Body of pancreas (tissue), 4 donors: ENCODE data around the gene ULK3. TPM values are rescaled to one million over a fixed set of nuclear protein-coding genes. Genes with fewer than 3 reads are reported as not detected.

Experiments used
- ATAC-seq: fragments of 150-250 bp; one replicate; pipeline ENCODE4 v1.9.1; 2016
- DNase-seq, 4 donors: peaks; one replicate each; pipeline ENCODE4 v3.0.0-alpha.2; 2019
- H3K27ac ChIP-seq, 4 donors: fragments of 200-600 bp; sonication (generic); 1 replicate in 3 of 4; 2 replicates in 1 of 4; pipeline versions ENCODE4 v1.5.1 to v1.6.1; 2016 to 2019; ENCODE audit warnings: mild to moderate bottlenecking in 1 of 4, mixed read lengths in 1 of 4, moderate library complexity in 1 of 4
- H3K27me3 ChIP-seq, 2 donors: fragments of 200-600 bp; sonication (generic); one replicate each; pipeline ENCODE4 v1.6.0; 2016; ENCODE audit warnings: mild to moderate bottlenecking in 1 of 2
- H3K36me3 ChIP-seq, 2 donors: fragments of 200-600 bp; sonication (generic); replicated peaks in 1 of 2; 2 replicates each; pipeline ENCODE4 v1.5.1; 2016; ENCODE audit warnings: low read depth in 2 of 2; ENCODE audit not compliant: insufficient read depth in 1 of 2
- H3K4me1 ChIP-seq: fragments of 200-600 bp; sonication (generic); one replicate; pipeline ENCODE4 v1.6.0; 2016
- H3K4me3 ChIP-seq, 2 donors: fragments of 200-600 bp; sonication (generic); 1 replicate in 1 of 2; 2 replicates in 1 of 2; pipeline ENCODE4 v1.5.1; 2016 to 2019
- H3K9me3 ChIP-seq, 3 donors: fragments of 200-600 bp; sonication (generic); 1 replicate in 2 of 3; 2 replicates in 1 of 3; pipeline ENCODE4 v1.5.1; 2016
- POLR2A ChIP-seq, 3 donors: fragments of 450-650 bp; IDR thresholded peaks; one replicate each; pipeline ENCODE4 v1.6.1; 2016; ENCODE audit warnings: antibody characterized with exemption in 3 of 3, mild to moderate bottlenecking in 2 of 3
- WGBS, 2 donors: methylation state at CpG; one replicate each; pipeline ENCODE4 v1.1.5; 2017; 5-methylcytosine and 5-hydroxymethylcytosine counted together
- intact Hi-C: fragments of 100-400 bp; cut with DNase I; formaldehyde crosslinking; loops from one replicate; pipeline ENCODE4 v1.15.1; 2023
- total RNA-seq, 2 donors: library from RNA; depleted of rRNA; stranded (reverse); fragments of >200 nt; gene quantifications; one replicate each; pipeline ENCODE4 v1.1.0, GENCODE V29; 2016
- TF ChIP-seq, protein P1 (sequence below), 7 experiments: fragments of 450-650 bp in 4 of 7; fragments of 200-600 bp in 3 of 7; sonication (generic) in 3 of 7; IDR thresholded peaks; one replicate each; pipeline ENCODE4 v1.5.1; 2016 to 2019; ENCODE audit warnings: antibody characterized with exemption in 7 of 7

ULK3 gene
- total RNA-seq, 2 donors from 2014 or later: 74.2 to 76.3 TPM

DNA sequence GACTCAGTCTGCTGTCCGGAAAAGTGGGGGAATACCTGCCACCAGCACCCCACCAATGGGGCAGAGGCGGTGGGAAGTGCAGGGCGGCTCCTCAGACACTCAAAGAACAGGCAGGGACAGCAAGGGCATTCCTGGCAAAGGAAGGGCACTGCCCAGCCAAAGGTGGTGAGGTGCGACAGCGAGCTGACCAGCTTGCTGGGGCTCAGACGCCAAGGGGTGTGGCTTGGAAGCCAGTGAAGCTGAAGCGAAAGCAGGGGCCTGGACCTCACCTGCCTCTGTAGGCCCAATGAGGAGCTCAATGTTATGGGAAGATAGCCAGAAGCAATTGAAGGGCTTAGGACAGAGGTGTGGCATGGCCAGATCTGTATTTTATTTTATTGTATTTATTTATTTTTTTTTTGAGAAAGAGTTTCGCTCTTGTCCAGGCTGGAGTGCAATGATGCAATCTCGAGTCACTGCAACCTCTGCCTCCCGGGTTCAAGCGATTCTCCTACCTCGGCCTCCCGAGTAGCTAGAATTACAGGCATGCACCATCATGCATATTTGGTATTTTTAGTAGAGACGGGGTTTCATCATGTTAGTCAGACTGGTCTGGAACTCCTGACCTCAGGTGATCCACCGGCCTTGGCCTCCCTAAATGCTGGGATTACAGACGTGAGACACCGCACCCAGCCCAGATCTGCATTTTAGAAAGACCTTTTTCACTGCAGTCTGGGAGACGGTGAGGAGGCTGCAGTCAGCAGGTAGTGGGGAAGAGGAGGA, 34.7 kb downstream of the ULK3 start:
- 67 to 74% methylated on average over 18 of the region's 18 CpGs for WGBS, 2 donors
- no peak overlapping the region for H3K27ac ChIP-seq
- H3K36me3 ChIP-seq: no peaks in the 10 kb centered on the region
- H3K4me1 ChIP-seq: no peaks in the 10 kb centered on the region
- ATAC-seq (no peak), DNase-seq (no peak)
- no peaks in the 10 kb centered on the region for H3K27me3 ChIP-seq
- intact Hi-C loops: no loop called here
- no peak overlapping the region for H3K4me3 ChIP-seq
- TF ChIP-seq POLR2A (IDR thresholded peaks at IDR 0.05): no peak
- TF ChIP-seq, protein P1, sequence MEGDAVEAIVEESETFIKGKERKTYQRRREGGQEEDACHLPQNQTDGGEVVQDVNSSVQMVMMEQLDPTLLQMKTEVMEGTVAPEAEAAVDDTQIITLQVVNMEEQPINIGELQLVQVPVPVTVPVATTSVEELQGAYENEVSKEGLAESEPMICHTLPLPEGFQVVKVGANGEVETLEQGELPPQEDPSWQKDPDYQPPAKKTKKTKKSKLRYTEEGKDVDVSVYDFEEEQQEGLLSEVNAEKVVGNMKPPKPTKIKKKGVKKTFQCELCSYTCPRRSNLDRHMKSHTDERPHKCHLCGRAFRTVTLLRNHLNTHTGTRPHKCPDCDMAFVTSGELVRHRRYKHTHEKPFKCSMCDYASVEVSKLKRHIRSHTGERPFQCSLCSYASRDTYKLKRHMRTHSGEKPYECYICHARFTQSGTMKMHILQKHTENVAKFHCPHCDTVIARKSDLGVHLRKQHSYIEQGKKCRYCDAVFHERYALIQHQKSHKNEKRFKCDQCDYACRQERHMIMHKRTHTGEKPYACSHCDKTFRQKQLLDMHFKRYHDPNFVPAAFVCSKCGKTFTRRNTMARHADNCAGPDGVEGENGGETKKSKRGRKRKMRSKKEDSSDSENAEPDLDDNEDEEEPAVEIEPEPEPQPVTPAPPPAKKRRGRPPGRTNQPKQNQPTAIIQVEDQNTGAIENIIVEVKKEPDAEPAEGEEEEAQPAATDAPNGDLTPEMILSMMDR (IDR thresholded peaks at IDR 0.05): no peak
- H3K9me3 ChIP-seq: no peaks in the 10 kb centered on the region

DNA sequence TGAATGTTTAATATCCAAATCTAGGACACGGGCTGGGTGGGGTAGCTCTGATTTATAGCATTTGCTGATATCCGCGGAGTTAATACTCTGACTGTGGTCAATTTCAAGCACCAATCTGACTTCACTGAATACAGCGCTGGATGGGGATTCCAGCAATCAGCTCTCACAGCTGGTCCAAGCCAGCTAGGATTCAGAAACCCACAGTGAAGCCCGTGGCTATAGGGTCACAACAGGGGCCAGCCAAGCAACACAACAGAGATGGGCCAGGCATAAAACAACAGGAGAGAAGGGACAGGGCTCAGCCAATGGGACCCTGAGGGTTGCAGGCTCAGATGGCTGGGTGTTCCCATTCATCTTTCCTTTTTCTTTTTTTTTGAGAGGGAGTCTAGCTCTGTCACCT, 35.7 kb downstream of the ULK3 start:
- H3K9me3 ChIP-seq: no peaks in the 10 kb centered on the region
- intact Hi-C loops: no loop called here
- DNase-seq (no peak), ATAC-seq (no peak)
- H3K4me3 ChIP-seq: no peak overlapping the region
- 55 to 69% methylated on average over 5 of the region's 5 CpGs for WGBS, 2 donors
- H3K36me3 ChIP-seq: no peaks in the 10 kb centered on the region
- no peaks in the 10 kb centered on the region for H3K4me1 ChIP-seq
- TF ChIP-seq, protein P1 (IDR thresholded peaks at IDR 0.05): no peak
- no peaks in the 10 kb centered on the region for H3K27me3 ChIP-seq
- no peak overlapping the region for H3K27ac ChIP-seq

DNA sequence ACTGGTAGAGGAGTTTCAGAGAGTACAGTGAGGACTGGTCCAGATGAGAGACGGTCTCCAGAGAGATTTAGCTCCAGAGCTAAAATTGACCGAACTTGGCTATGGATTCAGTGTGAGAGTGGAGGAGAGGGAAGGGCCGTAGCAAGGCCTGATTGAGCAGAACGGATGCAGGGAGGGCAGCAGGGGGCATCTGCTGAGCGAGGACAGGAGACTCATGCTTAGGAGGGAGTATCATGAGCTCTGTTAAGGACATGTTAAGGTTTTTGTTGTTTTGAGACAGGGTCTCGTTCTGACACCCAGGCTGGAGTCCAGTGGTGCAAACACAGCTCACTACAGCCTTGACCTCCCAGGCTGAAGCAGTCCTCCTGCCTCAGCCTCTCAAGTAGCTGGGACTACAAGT, 38.0 kb downstream of the ULK3 start:
- intact Hi-C loops: no loop called here
- peaks cover 4% of the 10 kb centered on the region for H3K4me1 ChIP-seq
- no peak overlapping the region for H3K27ac ChIP-seq
- DNase-seq (no peak), ATAC-seq (no peak)
- peaks cover 0 to 5% of the 10 kb centered on the region in 2 donors for H3K36me3 ChIP-seq
- 84 to 87% methylated on average over 6 of the region's 6 CpGs for WGBS, 2 donors
- H3K27me3 ChIP-seq: no peaks in the 10 kb centered on the region
- no peaks in the 10 kb centered on the region for H3K9me3 ChIP-seq
- TF ChIP-seq, protein P1 (IDR thresholded peaks at IDR 0.05): no peak
- no peak for TF ChIP-seq POLR2A (IDR thresholded peaks at IDR 0.05)
- no peak overlapping the region for H3K4me3 ChIP-seq

DNA sequence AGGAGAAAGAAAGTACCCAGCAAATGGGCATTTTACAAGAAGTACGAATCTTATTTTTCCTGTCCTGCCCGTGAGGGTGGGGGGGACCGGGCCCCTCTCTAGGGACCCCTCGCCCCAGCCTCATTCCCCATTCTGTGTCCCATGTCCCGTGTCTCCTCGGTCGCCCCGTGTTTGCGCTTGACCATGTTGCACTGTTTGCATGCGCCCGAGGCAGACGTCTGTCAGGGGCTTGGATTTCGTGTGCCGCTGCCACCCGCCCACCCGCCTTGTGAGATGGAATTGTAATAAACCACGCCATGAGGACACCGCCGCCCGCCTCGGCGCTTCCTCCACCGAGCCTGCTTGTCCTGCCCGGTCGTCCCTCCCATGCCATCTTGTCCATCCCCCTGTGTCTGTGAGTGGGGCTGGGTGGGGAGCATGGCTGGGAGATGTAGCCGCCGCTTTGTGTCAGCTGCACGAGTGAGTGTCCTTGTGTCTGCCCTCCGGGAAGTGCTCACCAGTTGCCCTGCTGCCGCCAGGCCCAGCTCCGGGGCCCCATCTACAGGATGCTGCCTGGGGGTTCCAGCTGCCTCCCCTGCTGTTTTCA, 40.0 kb downstream of the ULK3 start:
- 92 to 95% methylated on average over 27 to 29 of the region's 31 CpGs for WGBS, 2 donors
- intact Hi-C loops: no loop called here
- Histone ChIP-seq H3K27me3 (no peaks in the 10 kb centered on the region), H3K36me3 (peaks cover 0 to 5% of the 10 kb centered on the region in 2 donors), H3K4me3 (no peak overlapping the region), H3K4me1 (peaks cover 17% of the 10 kb centered on the region), H3K27ac (no peak overlapping the region), H3K9me3 (no peaks in the 10 kb centered on the region)
- no peak for TF ChIP-seq POLR2A (IDR thresholded peaks at IDR 0.05)
- no peak for ATAC-seq
- no peak for DNase-seq

DNA sequence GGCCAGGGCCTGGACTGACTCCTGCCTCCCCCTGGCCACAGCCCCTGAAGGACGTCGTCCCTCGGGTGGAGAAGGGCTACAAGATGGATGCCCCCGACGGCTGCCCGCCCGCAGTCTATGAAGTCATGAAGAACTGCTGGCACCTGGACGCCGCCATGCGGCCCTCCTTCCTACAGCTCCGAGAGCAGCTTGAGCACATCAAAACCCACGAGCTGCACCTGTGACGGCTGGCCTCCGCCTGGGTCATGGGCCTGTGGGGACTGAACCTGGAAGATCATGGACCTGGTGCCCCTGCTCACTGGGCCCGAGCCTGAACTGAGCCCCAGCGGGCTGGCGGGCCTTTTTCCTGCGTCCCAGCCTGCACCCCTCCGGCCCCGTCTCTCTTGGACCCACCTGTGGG, 40.7 kb downstream of the ULK3 start:
- Histone ChIP-seq H3K4me3 (no peak overlapping the region), H3K9me3 (no peaks in the 10 kb centered on the region), H3K27ac (no peak overlapping the region), H3K36me3 (peaks cover 0 to 5% of the 10 kb centered on the region in 2 donors), H3K27me3 (no peaks in the 10 kb centered on the region), H3K4me1 (peaks cover 18% of the 10 kb centered on the region)
- intact Hi-C loops: no loop called here
- no peak for TF ChIP-seq POLR2A (IDR thresholded peaks at IDR 0.05)
- TF ChIP-seq, protein P1 (IDR thresholded peaks at IDR 0.05): no peak
- ATAC-seq (no peak), DNase-seq (no peak)
- 88 to 94% methylated on average over 12 to 20 of the region's 20 CpGs for WGBS, 2 donors
